Esophagus muscularis mucosa (tissue), 4 donors: ENCODE results near the gene NKAIN2.

Experiments used
- CTCF ChIP-seq, 3 experiments: fragments of 200-600 bp in 2 of 3; fragments of 450-650 bp in 1 of 3; sonication (generic) in 2 of 3; IDR thresholded peaks; one replicate each; pipeline ENCODE4 v1.5.1; 2017 to 2019; ENCODE audit warnings: antibody characterized with exemption in 3 of 3, mild to moderate bottlenecking in 2 of 3, moderate library complexity in 1 of 3
- EP300 ChIP-seq: sonication (generic); formaldehyde crosslinking; IDR thresholded peaks from one replicate; pipeline ENCODE4 v1.6.1; 2017; ENCODE audit warnings: antibody characterized with exemption
- POLR2A ChIP-seq: fragments of 450-650 bp; IDR thresholded peaks from one replicate; pipeline ENCODE4 v1.6.1; 2017; ENCODE audit warnings: antibody characterized with exemption, moderate library complexity, mild to moderate bottlenecking, low read depth
- POLR2AphosphoS5 ChIP-seq, 2 donors: sonication (generic); formaldehyde crosslinking; IDR thresholded peaks; one replicate each; pipeline ENCODE4 v1.6.1; 2017; ENCODE audit warnings: antibody characterized with exemption in 2 of 2

DNA sequence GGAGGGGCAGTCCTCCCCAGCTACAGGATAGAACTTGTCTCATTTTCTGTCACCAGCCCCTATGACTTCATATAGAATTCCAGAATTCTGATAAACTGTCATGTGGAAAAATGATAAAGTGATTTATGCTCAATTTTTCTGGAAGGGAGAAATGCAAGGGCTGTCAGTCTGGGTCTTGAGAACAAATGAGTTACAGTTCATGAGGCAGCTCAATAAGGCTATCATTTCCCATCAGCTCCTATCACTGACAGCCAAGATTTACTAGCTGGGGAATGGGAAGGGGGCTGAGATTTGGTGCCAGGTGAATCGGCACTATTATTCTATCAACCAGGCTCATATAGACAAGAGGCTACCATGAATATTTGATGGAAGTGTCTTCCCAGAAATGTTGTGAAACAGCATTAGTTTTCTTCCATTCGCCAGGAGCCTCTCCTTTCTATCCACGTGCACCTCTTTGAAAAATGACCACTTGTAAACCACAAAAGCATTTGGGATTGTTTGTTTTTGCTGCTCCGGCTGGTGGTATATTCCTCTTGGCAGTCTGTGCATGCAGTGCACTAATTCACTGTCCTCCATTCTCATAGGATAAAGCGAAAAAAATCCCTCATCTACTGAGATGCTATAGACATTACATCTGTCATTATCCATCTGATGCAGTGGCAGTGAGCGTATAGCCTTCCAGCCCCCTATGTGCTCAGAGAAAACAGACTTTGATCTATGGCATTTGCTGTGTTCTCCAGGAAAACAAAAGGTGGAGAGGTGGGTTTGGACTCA is 629.9 kb downstream of the NKAIN2 start:
- TF ChIP-seq EP300 (no peak), POLR2A (no peak), CTCF (IDR thresholded peaks at IDR 0.05) (no peak), POLR2AphosphoS5 (IDR thresholded peaks at IDR 0.05) (no peak)
